Activated CD4-positive, alpha-beta memory T cell treated with anti-CD3 and anti-CD28 coated beads, Interleukin-2, amount 10 ng/mL, durations not matched to agents 7 days and 5 days (primary cell): ENCODE measurements around the gene PCDHB9. TPM values are rescaled to one million over a fixed set of nuclear protein-coding genes. Genes with fewer than 3 reads are reported as not detected.
"Not testable (repeated sequence)": the region's sequence is repeated elsewhere in the genome, so short reads cannot be mapped to it uniquely, and the experiment has no call there.

Experiments
- CTCF ChIA-PET: fragments of 350-600 bp; sonication (Branson Sonifier 250); formaldehyde crosslinking; loops from one replicate; lab custom pipeline; 2021; ENCODE audit warnings: antibody characterized with exemption, inconsistent platforms; lab: Charles Lee
- POLR2A ChIA-PET: fragments of 350-600 bp; sonication (Branson Sonifier 250); formaldehyde crosslinking; loops from one replicate; lab custom pipeline; 2021; ENCODE audit warnings: antibody characterized with exemption; lab: Charles Lee
- DNase-seq: peaks from one replicate; pipeline ENCODE4 v3.0.0-alpha.2; 2020
- H3K27ac Mint-ChIP-seq: one replicate; pipeline ENCODE4 v1.8.0; 2021; ENCODE audit warnings: mild to moderate bottlenecking, mixed read lengths
- H3K27me3 Mint-ChIP-seq: one replicate; pipeline ENCODE4 v1.8.0; 2021; ENCODE audit warnings: mixed read lengths
- H3K36me3 Mint-ChIP-seq: one replicate; pipeline ENCODE4 v1.8.0; 2021; ENCODE audit warnings: low read depth, mixed read lengths
- H3K4me1 Mint-ChIP-seq: one replicate; pipeline ENCODE4 v1.8.0; 2021; ENCODE audit warnings: mixed read lengths
- H3K4me3 Mint-ChIP-seq: one replicate; pipeline ENCODE4 v1.8.0; 2021; ENCODE audit warnings: mild to moderate bottlenecking, mixed read lengths
- H3K9me3 Mint-ChIP-seq: one replicate; pipeline ENCODE4 v1.8.0; 2021; ENCODE audit warnings: mixed read lengths
- total RNA-seq, 2 experiments: library from RNA; stranded (reverse); gene quantifications; one replicate each; pipeline ENCODE4 v1.2.3, GENCODE V29; 2021

The PCDHB9 gene
- total RNA-seq, 2 experiments from 2014 or later: not detected

DNA sequence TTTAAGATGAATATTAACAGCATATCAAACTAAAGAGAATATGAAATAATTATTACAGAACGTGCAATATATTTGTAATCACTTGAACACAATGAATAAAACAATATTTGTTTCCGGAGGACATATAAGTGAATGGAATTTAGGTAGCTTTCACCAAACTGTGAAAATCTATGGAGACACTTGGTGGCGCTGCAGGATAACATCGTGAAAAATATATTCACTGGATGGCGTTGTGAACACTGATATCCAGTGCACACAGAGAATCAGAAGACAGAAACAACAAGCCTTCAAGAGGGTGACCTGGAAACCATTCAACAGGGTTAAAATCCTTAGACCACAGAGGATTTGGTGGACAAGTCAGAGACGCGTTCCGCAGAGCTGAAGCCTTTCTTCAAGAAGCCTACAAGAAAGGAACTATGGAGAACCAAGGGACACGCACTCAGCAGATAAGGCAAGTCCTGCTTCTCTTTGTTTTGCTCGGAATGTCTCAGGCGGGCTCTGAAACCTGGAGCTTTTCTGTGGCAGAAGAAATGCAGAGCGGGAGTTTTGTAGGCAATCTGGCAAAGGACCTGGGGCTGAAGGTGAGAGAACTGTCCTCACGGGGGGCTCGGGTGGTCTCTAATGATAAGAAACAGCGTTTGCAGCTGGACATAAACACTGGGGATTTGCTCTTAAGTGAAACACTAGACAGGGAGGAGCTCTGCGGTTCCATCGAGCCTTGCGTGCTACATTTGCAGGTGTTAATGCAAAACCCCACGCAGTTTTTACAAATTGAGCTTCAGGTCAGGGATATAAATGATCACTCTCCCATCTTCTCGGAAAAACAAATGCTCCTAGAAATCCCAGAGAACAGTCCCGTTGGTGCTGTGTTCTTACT lies 12.6 kb downstream of the PCDHB9 start, which contains the start of gene PCDHB11:
Gene PCDHB11 (plus strand): TSS at position 269 of the 877 bp plus-strand sequence. CDS start 148 bp downstream, at position 417.
- no peak for DNase-seq
- POLR2A ChIA-PET: no interaction called here
- no peaks in the 10 kb centered on the region for H3K4me1 Mint-ChIP-seq

DNA sequence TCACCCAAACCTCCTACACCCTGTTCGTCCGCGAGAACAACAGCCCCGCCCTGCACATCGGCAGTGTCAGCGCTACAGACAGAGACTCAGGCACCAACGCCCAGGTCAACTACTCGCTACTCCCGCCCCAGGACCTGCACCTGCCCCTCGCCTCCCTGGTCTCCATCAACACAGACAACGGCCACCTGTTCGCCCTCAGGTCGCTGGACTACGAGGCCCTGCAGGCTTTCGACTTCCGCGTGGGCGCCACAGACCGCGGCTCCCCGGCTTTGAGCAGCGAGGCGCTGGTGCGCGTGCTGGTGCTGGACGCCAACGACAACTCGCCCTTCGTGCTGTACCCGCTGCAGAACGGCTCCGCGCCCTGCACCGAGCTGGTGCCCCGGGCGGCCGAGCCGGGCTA lies 14.2 kb downstream of the PCDHB9 start:
- POLR2A ChIA-PET, H3K4me1 Mint-ChIP-seq, H3K27me3 Mint-ChIP-seq, H3K4me3 Mint-ChIP-seq, CTCF ChIA-PET, DNase-seq, H3K36me3 Mint-ChIP-seq, H3K27ac Mint-ChIP-seq: not testable (repeated sequence)
- peaks cover 13% of the 10 kb centered on the region for H3K9me3 Mint-ChIP-seq

More for the DNA sequence above, 12.6 kb downstream of the PCDHB9 start, which contains the start of gene PCDHB11:
- no peaks in the 10 kb centered on the region for H3K27me3 Mint-ChIP-seq
- H3K4me3 Mint-ChIP-seq: no peak within 1 kb of the TSS
- H3K36me3 Mint-ChIP-seq: peaks cover 2% of the 10 kb centered on the region
- CTCF ChIA-PET: interaction anchor here (1.0 kb wide), 1 partner anchor 218 kb away, joined by 3 read pairs; the partner anchor contains the start of gene PCDHGB7
- H3K9me3 Mint-ChIP-seq: peaks cover 14% of the 10 kb centered on the region
- H3K27ac Mint-ChIP-seq: no peak within 1 kb of the TSS

DNA sequence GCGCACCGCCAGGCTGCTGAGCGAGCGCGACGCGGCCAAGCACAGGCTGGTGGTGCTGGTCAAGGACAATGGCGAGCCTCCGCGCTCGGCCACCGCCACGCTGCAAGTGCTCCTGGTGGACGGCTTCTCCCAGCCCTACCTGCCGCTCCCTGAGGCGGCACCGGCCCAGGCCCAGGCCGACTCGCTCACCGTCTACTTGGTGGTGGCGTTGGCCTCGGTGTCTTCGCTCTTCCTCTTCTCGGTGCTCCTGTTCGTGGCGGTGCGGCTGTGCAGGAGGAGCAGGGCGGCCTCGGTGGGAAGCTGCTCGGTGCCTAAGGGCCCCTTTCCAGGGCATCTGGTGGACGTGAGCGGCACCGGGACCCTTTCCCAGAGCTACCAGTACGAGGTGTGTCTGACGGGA lies 14.7 kb downstream of the PCDHB9 start:
- DNase-seq, CTCF ChIA-PET, H3K4me1 Mint-ChIP-seq, POLR2A ChIA-PET, H3K4me3 Mint-ChIP-seq, H3K27ac Mint-ChIP-seq, H3K27me3 Mint-ChIP-seq, H3K9me3 Mint-ChIP-seq, H3K36me3 Mint-ChIP-seq: not testable (repeated sequence)

DNA sequence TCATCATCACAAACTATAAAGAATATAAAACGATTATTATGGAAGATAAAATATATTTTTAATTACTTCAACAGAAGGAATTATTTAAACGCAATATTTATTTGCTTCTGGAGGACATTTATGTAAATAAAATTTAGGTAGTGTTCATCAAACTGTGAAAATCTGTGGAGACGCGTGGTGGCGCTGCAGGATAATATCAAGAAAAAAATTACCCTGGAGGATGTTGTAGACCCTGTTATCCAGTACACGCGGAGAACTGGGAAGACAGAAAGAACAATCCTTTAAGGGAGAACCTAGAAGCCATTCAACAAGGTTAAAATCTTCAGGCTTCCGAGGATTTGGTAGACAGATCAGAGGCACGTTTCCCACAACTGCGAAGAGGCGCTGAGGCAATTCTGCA lies 21.5 kb downstream of the PCDHB9 start, which contains the start of gene PCDHB12:
Gene PCDHB12 (plus strand): TSS at position 242 of the 400 bp plus-strand sequence. CDS start 189 bp downstream, outside the sequence.
- ChIA-PET POLR2A (no interaction called here), CTCF (no interaction called here)
- no peak for DNase-seq
- no peak within 1 kb of the TSS for H3K27ac Mint-ChIP-seq
- no peak within 1 kb of the TSS for H3K4me3 Mint-ChIP-seq
- H3K4me1 Mint-ChIP-seq: no peaks in the 10 kb centered on the region
- H3K27me3 Mint-ChIP-seq: peaks cover 5% of the 10 kb centered on the region
- H3K36me3 Mint-ChIP-seq: no peaks in the 10 kb centered on the region
- no peaks in the 10 kb centered on the region for H3K9me3 Mint-ChIP-seq

DNA sequence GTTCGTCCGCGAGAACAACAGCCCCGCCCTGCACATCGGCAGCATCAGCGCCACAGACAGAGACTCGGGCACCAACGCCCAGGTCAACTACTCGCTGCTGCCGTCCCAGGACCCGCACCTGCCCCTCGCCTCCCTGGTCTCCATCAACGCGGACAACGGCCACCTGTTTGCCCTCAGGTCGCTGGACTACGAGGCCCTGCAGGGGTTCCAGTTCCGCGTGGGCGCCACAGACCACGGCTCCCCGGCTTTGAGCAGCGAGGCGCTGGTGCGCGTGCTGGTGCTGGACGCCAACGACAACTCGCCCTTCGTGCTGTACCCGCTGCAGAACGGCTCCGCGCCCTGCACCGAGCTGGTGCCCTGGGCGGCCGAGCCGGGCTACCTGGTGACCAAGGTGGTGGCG lies 23.3 kb downstream of the PCDHB9 start:
- H3K27ac Mint-ChIP-seq, DNase-seq, H3K9me3 Mint-ChIP-seq, CTCF ChIA-PET, H3K4me1 Mint-ChIP-seq, POLR2A ChIA-PET, H3K36me3 Mint-ChIP-seq, H3K4me3 Mint-ChIP-seq: not testable (repeated sequence)
- peaks cover 15% of the 10 kb centered on the region for H3K27me3 Mint-ChIP-seq

DNA sequence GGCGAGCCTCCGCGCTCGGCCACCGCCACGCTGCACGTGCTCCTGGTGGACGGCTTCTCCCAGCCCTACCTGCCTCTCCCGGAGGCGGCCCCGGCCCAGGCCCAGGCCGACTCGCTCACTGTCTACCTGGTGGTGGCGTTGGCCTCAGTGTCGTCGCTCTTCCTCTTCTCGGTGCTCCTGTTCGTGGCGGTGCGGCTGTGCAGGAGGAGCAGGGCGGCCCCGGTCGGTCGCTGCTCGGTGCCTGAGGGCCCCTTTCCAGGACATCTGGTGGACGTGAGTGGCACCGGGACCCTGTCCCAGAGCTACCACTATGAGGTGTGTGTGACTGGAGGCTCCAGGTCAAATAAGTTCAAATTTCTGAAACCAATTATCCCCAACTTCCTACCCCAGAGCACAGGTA lies 23.9 kb downstream of the PCDHB9 start:
- H3K4me1 Mint-ChIP-seq, H3K36me3 Mint-ChIP-seq, CTCF ChIA-PET, H3K27ac Mint-ChIP-seq, DNase-seq, POLR2A ChIA-PET, H3K9me3 Mint-ChIP-seq, H3K4me3 Mint-ChIP-seq: not testable (repeated sequence)
- peaks cover 16% of the 10 kb centered on the region for H3K27me3 Mint-ChIP-seq

DNA sequence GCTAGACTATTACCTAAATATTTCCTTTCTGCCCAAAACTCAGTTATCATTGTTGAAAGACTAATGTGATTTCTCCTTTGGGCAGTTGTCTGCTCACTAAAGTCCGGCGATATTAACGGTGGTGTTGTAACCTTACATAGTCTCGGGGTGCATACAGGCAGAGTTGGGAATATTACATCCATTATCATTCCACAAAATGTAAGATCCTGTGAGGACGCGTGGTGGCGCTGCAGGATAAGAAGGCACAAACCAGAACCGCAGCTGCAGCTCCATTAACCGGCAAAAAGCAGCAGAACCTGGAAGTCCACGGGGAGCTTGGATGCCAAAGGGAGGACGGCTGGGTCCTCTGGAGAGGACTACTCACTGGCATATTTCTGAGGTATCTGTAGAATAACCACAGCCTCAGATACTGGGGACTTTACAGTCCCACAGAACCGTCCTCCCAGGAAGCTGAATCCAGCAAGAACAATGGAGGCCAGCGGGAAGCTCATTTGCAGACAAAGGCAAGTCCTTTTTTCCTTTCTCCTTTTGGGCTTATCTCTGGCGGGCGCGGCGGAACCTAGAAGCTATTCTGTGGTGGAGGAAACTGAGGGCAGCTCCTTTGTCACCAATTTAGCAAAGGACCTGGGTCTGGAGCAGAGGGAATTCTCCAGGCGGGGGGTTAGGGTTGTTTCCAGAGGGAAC lies 26.8 kb downstream of the PCDHB9 start, which contains the start of gene PCDHB13:
Gene PCDHB13 (plus strand): TSS at position 264 of the 684 bp plus-strand sequence. CDS start 205 bp downstream, at position 469.
- H3K4me1 Mint-ChIP-seq, POLR2A ChIA-PET, H3K4me3 Mint-ChIP-seq, DNase-seq, H3K27ac Mint-ChIP-seq, H3K36me3 Mint-ChIP-seq: not testable (repeated sequence)
- CTCF ChIA-PET: interaction anchor here (0.7 kb wide), 1 partner anchor 35 kb away, joined by 3 read pairs; no protein-coding TSS in a partner anchor
- peaks cover 19% of the 10 kb centered on the region for H3K27me3 Mint-ChIP-seq
- peaks cover 20% of the 10 kb centered on the region for H3K9me3 Mint-ChIP-seq

DNA sequence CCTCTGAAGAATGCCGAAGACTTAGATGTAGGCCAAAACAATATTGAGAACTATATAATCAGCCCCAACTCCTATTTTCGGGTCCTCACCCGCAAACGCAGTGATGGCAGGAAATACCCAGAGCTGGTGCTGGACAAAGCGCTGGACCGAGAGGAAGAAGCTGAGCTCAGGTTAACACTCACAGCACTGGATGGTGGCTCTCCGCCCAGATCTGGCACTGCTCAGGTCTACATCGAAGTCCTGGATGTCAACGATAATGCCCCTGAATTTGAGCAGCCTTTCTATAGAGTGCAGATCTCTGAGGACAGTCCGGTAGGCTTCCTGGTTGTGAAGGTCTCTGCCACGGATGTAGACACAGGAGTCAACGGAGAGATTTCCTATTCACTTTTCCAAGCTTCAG lies 27.6 kb downstream of the PCDHB9 start:
- H3K36me3 Mint-ChIP-seq, H3K4me1 Mint-ChIP-seq, POLR2A ChIA-PET, H3K4me3 Mint-ChIP-seq, DNase-seq, H3K27ac Mint-ChIP-seq: not testable (repeated sequence)
- H3K27me3 Mint-ChIP-seq: peaks cover 16% of the 10 kb centered on the region
- CTCF ChIA-PET: interaction anchor here (0.7 kb wide), 1 partner anchor 36 kb away, joined by 3 read pairs; no protein-coding TSS in a partner anchor
- H3K9me3 Mint-ChIP-seq: peaks cover 23% of the 10 kb centered on the region

DNA sequence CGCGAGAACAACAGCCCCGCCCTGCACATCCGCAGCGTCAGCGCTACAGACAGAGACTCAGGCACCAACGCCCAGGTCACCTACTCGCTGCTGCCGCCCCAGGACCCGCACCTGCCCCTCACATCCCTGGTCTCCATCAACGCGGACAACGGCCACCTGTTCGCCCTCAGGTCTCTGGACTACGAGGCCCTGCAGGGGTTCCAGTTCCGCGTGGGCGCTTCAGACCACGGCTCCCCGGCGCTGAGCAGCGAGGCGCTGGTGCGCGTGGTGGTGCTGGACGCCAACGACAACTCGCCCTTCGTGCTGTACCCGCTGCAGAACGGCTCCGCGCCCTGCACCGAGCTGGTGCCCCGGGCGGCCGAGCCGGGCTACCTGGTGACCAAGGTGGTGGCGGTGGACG lies 28.5 kb downstream of the PCDHB9 start:
- H3K27ac Mint-ChIP-seq, DNase-seq, H3K36me3 Mint-ChIP-seq, H3K4me1 Mint-ChIP-seq, POLR2A ChIA-PET, H3K4me3 Mint-ChIP-seq, CTCF ChIA-PET: not testable (repeated sequence)
- peaks cover 25% of the 10 kb centered on the region for H3K9me3 Mint-ChIP-seq
- peaks cover 14% of the 10 kb centered on the region for H3K27me3 Mint-ChIP-seq

DNA sequence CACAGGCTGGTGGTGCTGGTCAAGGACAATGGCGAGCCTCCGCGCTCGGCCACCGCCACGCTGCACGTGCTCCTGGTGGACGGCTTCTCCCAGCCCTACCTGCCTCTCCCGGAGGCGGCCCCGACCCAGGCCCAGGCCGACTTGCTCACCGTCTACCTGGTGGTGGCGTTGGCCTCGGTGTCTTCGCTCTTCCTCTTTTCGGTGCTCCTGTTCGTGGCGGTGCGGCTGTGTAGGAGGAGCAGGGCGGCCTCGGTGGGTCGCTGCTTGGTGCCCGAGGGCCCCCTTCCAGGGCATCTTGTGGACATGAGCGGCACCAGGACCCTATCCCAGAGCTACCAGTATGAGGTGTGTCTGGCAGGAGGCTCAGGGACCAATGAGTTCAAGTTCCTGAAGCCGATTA lies 29.1 kb downstream of the PCDHB9 start:
- H3K4me3 Mint-ChIP-seq, H3K27ac Mint-ChIP-seq, DNase-seq, H3K36me3 Mint-ChIP-seq, CTCF ChIA-PET, H3K4me1 Mint-ChIP-seq, POLR2A ChIA-PET: not testable (repeated sequence)
- Mint-ChIP-seq H3K9me3 (peaks cover 25% of the 10 kb centered on the region), H3K27me3 (peaks cover 14% of the 10 kb centered on the region)

DNA sequence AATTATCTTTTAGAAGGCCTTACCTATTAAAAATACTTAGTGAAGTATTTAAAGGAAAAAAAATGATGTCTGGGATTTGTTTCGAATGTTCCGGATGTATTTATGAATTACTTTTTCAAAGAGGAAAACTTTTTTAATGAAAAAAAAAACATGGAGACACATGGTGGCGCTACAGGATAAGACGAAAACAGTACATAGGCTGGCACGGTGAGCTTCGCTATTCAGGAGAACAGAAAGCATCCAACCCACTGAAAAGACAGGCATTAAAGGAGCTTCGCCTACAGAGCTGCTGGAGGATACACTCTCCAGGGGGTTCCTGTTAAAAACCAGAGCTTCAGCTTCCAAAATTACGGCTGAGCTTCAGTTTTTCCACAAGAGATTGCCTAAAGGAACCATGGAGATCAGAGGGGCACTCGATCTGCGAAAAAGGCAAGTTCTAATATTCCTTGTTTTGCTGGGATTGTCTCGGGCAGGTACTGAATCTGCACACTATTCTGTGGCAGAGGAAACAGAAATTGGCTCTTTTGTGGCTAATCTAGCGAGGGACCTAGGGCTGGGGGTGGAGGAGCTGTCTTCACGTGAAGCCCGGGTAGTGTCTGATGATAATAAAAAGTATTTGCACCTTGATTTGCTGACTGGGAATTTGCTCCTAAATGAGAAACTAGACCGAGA lies 36.3 kb downstream of the PCDHB9 start, which contains the start of gene PCDHB14:
Gene PCDHB14 (plus strand): TSS at position 232 of the 672 bp plus-strand sequence. CDS start 163 bp downstream, at position 395.
- H3K36me3 Mint-ChIP-seq: no peaks in the 10 kb centered on the region
- CTCF ChIA-PET: no interaction called here
- H3K4me1 Mint-ChIP-seq: no peaks in the 10 kb centered on the region
- H3K4me3 Mint-ChIP-seq: no peak within 1 kb of the TSS
- POLR2A ChIA-PET: interaction anchor here (0.9 kb wide), 1 partner anchor 97 kb away, joined by 3 read pairs; the partner anchor contains the start of gene TAF7
- H3K27ac Mint-ChIP-seq: no peak within 1 kb of the TSS
- DNase-seq: no peak
- peaks cover 11% of the 10 kb centered on the region for H3K9me3 Mint-ChIP-seq
- peaks cover 2% of the 10 kb centered on the region for H3K27me3 Mint-ChIP-seq

DNA sequence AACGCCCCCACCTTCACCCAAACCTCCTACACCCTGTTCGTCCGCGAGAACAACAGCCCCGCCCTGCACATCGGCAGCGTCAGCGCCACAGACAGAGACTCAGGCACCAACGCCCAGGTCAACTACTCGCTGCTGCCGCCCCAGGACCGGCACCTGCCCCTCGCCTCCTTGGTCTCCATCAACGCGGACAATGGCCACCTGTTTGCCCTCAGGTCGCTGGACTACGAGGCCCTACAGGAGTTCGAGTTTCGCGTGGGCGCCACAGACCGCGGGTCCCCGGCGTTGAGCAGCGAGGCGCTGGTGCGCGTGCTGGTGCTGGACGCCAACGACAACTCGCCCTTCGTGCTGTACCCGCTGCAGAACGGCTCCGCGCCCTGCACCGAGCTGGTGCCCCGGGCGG lies 37.9 kb downstream of the PCDHB9 start:
- H3K4me3 Mint-ChIP-seq, H3K9me3 Mint-ChIP-seq, POLR2A ChIA-PET, CTCF ChIA-PET, H3K27ac Mint-ChIP-seq, H3K27me3 Mint-ChIP-seq, H3K4me1 Mint-ChIP-seq, DNase-seq, H3K36me3 Mint-ChIP-seq: not testable (repeated sequence)
